ENCODE results near the gene MTMR1.

MTMR1 gene

GRCh38 chrX:150781677-150782076, 88.5 kb downstream of the MTMR1 start:
- no peak overlapping the region for H3K4me3 ChIP-seq (ENCODE audit: low read length)
- H3K9ac ChIP-seq (ENCODE audit: low read depth, low read length): no peak overlapping the region
- WGBS: 89% methylated on average over 10 of the region's 10 CpGs
- no peaks in the 10 kb centered on the region for H3K27me3 ChIP-seq (ENCODE audit: insufficient read depth, low read length)
- H3K9me3 ChIP-seq (ENCODE audit: insufficient read depth, low read depth, low read length): no peaks in the 10 kb centered on the region
- no peaks in the 10 kb centered on the region for H3K36me3 ChIP-seq (ENCODE audit: insufficient read depth, low read length)
- no peak overlapping the region for H3K27ac ChIP-seq (ENCODE audit: low read depth, low read length)
- no peaks in the 10 kb centered on the region for H3K4me1 ChIP-seq (ENCODE audit: insufficient read depth, low read length)

- 96% methylated on average over 1 of the region's 1 CpG for WGBS
- H3K4me1 ChIP-seq (ENCODE audit: insufficient read depth, low read length): no peaks in the 10 kb centered on the region
- no peak overlapping the region for H3K4me3 ChIP-seq (ENCODE audit: low read length)
- H3K36me3 ChIP-seq (ENCODE audit: insufficient read depth, low read length): peaks cover 4% of the 10 kb centered on the region; the same call in 1 of the 2 replicates
- H3K27ac ChIP-seq (ENCODE audit: low read depth, low read length): no peak overlapping the region
- no peak overlapping the region for H3K9ac ChIP-seq (ENCODE audit: low read depth, low read length)
- H3K9me3 ChIP-seq (ENCODE audit: insufficient read depth, low read depth, low read length): no peaks in the 10 kb centered on the region
- no peaks in the 10 kb centered on the region for H3K27me3 ChIP-seq (ENCODE audit: insufficient read depth, low read length)
Observed at GRCh38 chrX:150790021-150790420, 96.8 kb downstream of the MTMR1 start.

GRCh38 chrX:150792949-150793527, 99.8 kb downstream of the MTMR1 start:
- H3K4me1 ChIP-seq (ENCODE audit: insufficient read depth, low read length): no peaks in the 10 kb centered on the region
- no peak overlapping the region for H3K27ac ChIP-seq (ENCODE audit: low read depth, low read length)
- no peak overlapping the region for H3K9ac ChIP-seq (ENCODE audit: low read depth, low read length)
- no peak overlapping the region for H3K4me3 ChIP-seq (ENCODE audit: low read length)
- peaks cover 4% of the 10 kb centered on the region; the same call in 1 of the 2 replicates for H3K36me3 ChIP-seq (ENCODE audit: insufficient read depth, low read length)
- H3K9me3 ChIP-seq (ENCODE audit: insufficient read depth, low read depth, low read length): no peaks in the 10 kb centered on the region
- no peaks in the 10 kb centered on the region for H3K27me3 ChIP-seq (ENCODE audit: insufficient read depth, low read length)
- WGBS: 96% methylated on average over 3 of the region's 5 CpGs

- no peaks in the 10 kb centered on the region for H3K36me3 ChIP-seq (ENCODE audit: insufficient read depth, low read length)
- WGBS: 95% methylated on average over 2 of the region's 2 CpGs
- H3K4me1 ChIP-seq (ENCODE audit: insufficient read depth, low read length): no peaks in the 10 kb centered on the region
Observed at GRCh38 chrX:150805736-150806135, 112.5 kb downstream of the MTMR1 start.

GRCh38 chrX:150806827-150807226, 113.6 kb downstream of the MTMR1 start:
- Histone ChIP-seq H3K36me3 (ENCODE audit: insufficient read depth, low read length) (no peaks in the 10 kb centered on the region), H3K9me3 (ENCODE audit: insufficient read depth, low read depth, low read length) (no peaks in the 10 kb centered on the region), H3K4me1 (ENCODE audit: insufficient read depth, low read length) (no peaks in the 10 kb centered on the region), H3K27me3 (ENCODE audit: insufficient read depth, low read length) (no peaks in the 10 kb centered on the region), H3K4me3 (ENCODE audit: low read length) (no peak overlapping the region), H3K27ac (ENCODE audit: low read depth, low read length) (no peak overlapping the region), H3K9ac (ENCODE audit: low read depth, low read length) (no peak overlapping the region)
- WGBS: 100% methylated on average over 1 of the region's 1 CpG

More at GRCh38 chrX:150805736-150806135, 112.5 kb downstream of the MTMR1 start:
- Histone ChIP-seq H3K27ac (ENCODE audit: low read depth, low read length) (no peak overlapping the region), H3K27me3 (ENCODE audit: insufficient read depth, low read length) (no peaks in the 10 kb centered on the region), H3K9ac (ENCODE audit: low read depth, low read length) (no peak overlapping the region), H3K4me3 (ENCODE audit: low read length) (no peak overlapping the region), H3K9me3 (ENCODE audit: insufficient read depth, low read depth, low read length) (no peaks in the 10 kb centered on the region)

GRCh38 chrX:150813922-150814321, 120.7 kb downstream of the MTMR1 start:
- 98% methylated on average over 4 of the region's 5 CpGs for WGBS

More at GRCh38 chrX:150813922-150814321, 120.7 kb downstream of the MTMR1 start:
- Histone ChIP-seq H3K27ac (ENCODE audit: low read depth, low read length) (no peak overlapping the region), H3K9ac (ENCODE audit: low read depth, low read length) (no peak overlapping the region), H3K4me1 (ENCODE audit: insufficient read depth, low read length) (no peaks in the 10 kb centered on the region), H3K27me3 (ENCODE audit: insufficient read depth, low read length) (no peaks in the 10 kb centered on the region), H3K9me3 (ENCODE audit: insufficient read depth, low read depth, low read length) (no peaks in the 10 kb centered on the region), H3K4me3 (ENCODE audit: low read length) (no peak overlapping the region), H3K36me3 (ENCODE audit: insufficient read depth, low read length) (peaks cover 7% of the 10 kb centered on the region; the same call in 1 of the 2 replicates)
